K562 (cell line): ENCODE results near the gene TNFRSF6B. TPM values are rescaled to one million over a fixed set of nuclear protein-coding genes. Genes with fewer than 3 reads are reported as not detected.

Source experiments
- ATAC-seq: fragments of 200-7000 bp; cut with Tn5 transposase; 3 replicates; pipeline ENCODE4 v1.9.1; 2020; ENCODE audit warnings: moderate library complexity
- BruUV-seq: library from RNA; stranded (reverse); fragments of 400-500 nt; replicated peaks from 2 replicates; lab custom pipeline; 2021; lab: Mats Ljungman, UMichigan
- CTCF ChIA-PET: fragments of 300-600 bp; formaldehyde crosslinking; extraction: SDS; loops from one replicate; lab custom pipeline; 2021; ENCODE audit warnings: low intra/inter-chr PET ratio; lab: Yijun Ruan, JAX
- POLR2A ChIA-PET: fragments of 300-600, 350-650 bp; sonication (Branson Sonifier 250); formaldehyde crosslinking; extraction: SDS; loops from one replicate; lab custom pipeline; 2021; ENCODE audit warnings: antibody characterized with exemption, inconsistent platforms; lab: Yijun Ruan, JAX
- DNase-seq, 4 experiments: peaks; one replicate each; pipeline versions ENCODE4 v3.0.0 to v3.0.0-alpha.2; 2011 to 2018; ENCODE audit warnings: low spot score in 3 of 4, mixed read lengths in 3 of 4; ENCODE audit errors: extremely low read depth in 1 of 4
- FAIRE-seq: peaks from 2 replicates; lab custom pipeline; 2011; peaks lifted over from hg19 to GRCh38; lab: Jason Lieb, UNC
- H2AFZ ChIP-seq: 2 replicates; pipeline ENCODE4 v1.6.0; 2011; ENCODE audit warnings: low read depth, low read length, control low read depth, inconsistent platforms
- H3K27ac ChIP-seq: fragments of 200-600 bp; 3 replicates; pipeline ENCODE4 v1.8.0; 2011; ENCODE audit warnings: low read depth, mild to moderate bottlenecking, control low read depth, inconsistent platforms, low read length, moderate library complexity, mixed read lengths; ENCODE audit errors: extremely low read depth
- H3K27me3 ChIP-seq, 2 experiments: fragments of 300-600 bp in 1 of 2; 2 replicates in 1 of 2; 3 replicates in 1 of 2; pipeline versions ENCODE4 v1.6.0 to v1.8.0; 2011; ENCODE audit warnings: inconsistent platforms in 2 of 2, low read length in 2 of 2, mild to moderate bottlenecking in 1 of 2, mixed read lengths in 1 of 2, moderate library complexity in 1 of 2; ENCODE audit not compliant: control insufficient read depth in 2 of 2, insufficient read depth in 2 of 2
- H3K36me3 ChIP-seq: fragments of 300-600 bp; 3 replicates; pipeline ENCODE4 v1.8.0; 2011; ENCODE audit warnings: mild to moderate bottlenecking, low read length, inconsistent platforms; ENCODE audit not compliant: control insufficient read depth, insufficient read depth
- H3K4me1 ChIP-seq, 2 experiments: fragments of 200-600 bp in 1 of 2; replicated peaks in 1 of 2; 2 replicates in 1 of 2; 3 replicates in 1 of 2; pipeline versions ENCODE4 v1.5.1 to v1.8.0; 2011; ENCODE audit warnings: inconsistent platforms in 2 of 2, low read length in 2 of 2, mild to moderate bottlenecking in 1 of 2, mixed read lengths in 1 of 2, moderate library complexity in 1 of 2; ENCODE audit not compliant: control insufficient read depth in 2 of 2, insufficient read depth in 2 of 2
- H3K4me2 ChIP-seq: 2 replicates; pipeline ENCODE4 v1.6.1; 2011; ENCODE audit warnings: low read length, control low read depth, inconsistent platforms, mixed read lengths; ENCODE audit not compliant: insufficient read depth
- H3K4me3 ChIP-seq: fragments of 200-600 bp; sonication (generic), shearing (Covaris generic); 2 replicates; pipeline ENCODE4 v1.5.1; 2016; ENCODE audit warnings: control low read depth, inconsistent platforms
- H3K79me2 ChIP-seq: fragments of 200-600 bp; 3 replicates; pipeline ENCODE4 v1.8.0; 2011; ENCODE audit warnings: low read length, inconsistent platforms; ENCODE audit not compliant: control insufficient read depth, insufficient read depth
- H3K9ac ChIP-seq, 2 experiments: 2 replicates each; pipeline versions ENCODE4 v1.6.0 to v1.6.1; 2011; ENCODE audit warnings: low read depth in 2 of 2, low read length in 2 of 2, control low read depth in 1 of 2, inconsistent platforms in 1 of 2, mild to moderate bottlenecking in 1 of 2, mixed read lengths in 1 of 2; ENCODE audit not compliant: insufficient read depth in 1 of 2
- H3K9me1 ChIP-seq: one replicate; pipeline ENCODE4 v1.6.0; 2011; ENCODE audit warnings: inconsistent platforms, mild to moderate bottlenecking, low read length, moderate library complexity; ENCODE audit not compliant: control insufficient read depth, insufficient read depth
- H3K9me3 ChIP-seq: replicated peaks from 2 replicates; pipeline ENCODE4 v1.5.1; 2011; ENCODE audit warnings: low read depth, low read length, inconsistent platforms; ENCODE audit not compliant: control insufficient read depth, insufficient read depth
- H4K20me1 ChIP-seq: replicated peaks from 2 replicates; pipeline ENCODE4 v1.6.1; 2011; ENCODE audit warnings: low read length, inconsistent platforms, mixed read lengths; ENCODE audit not compliant: control insufficient read depth, insufficient read depth
- BMI1 ChIP-seq: fragments of 150-350 bp; IDR thresholded peaks from 2 replicates; pipeline ENCODE4 v1.6.1; 2014; ENCODE audit warnings: low read length
- GATAD2A ChIP-seq: fragments of 450-650 bp; IDR thresholded peaks from 2 replicates; pipeline ENCODE4 v1.6.1; 2017
- HDAC2 ChIP-seq: fragments of 450-650 bp; IDR thresholded peaks from 2 replicates; pipeline ENCODE4 v1.6.1; 2016; ENCODE audit warnings: mild to moderate bottlenecking
- HNRNPLL ChIP-seq: fragments of 200-400 bp; formaldehyde crosslinking; IDR thresholded peaks from 2 replicates; pipeline ENCODE4 v1.6.1; 2017; ENCODE audit warnings: low read length, low read depth, mild to moderate bottlenecking; ENCODE audit not compliant: poor library complexity, severe bottlenecking
- MCM5 ChIP-seq: fragments of 450-650 bp; IDR thresholded peaks from 2 replicates; pipeline ENCODE4 v1.6.1; 2016; ENCODE audit warnings: low read depth
- NRF1 ChIP-seq, 2 experiments: fragments of 450-650 bp; IDR thresholded peaks in 1 of 2; conservative IDR thresholded peaks in 1 of 2; 2 replicates each; pipeline ENCODE4 v1.6.1; 2014; ENCODE audit warnings: mild to moderate bottlenecking in 2 of 2
- POLR2B ChIP-seq: fragments of 450-650 bp; IDR thresholded peaks from 2 replicates; pipeline ENCODE4 v1.6.1; 2018; ENCODE audit warnings: low read depth; ENCODE audit not compliant: partially characterized antibody
- POLR3G ChIP-seq: IDR thresholded peaks from 2 replicates; pipeline ENCODE4 v1.6.1; 2011; ENCODE audit not compliant: insufficient read length, insufficient replicate concordance; ENCODE audit errors: extremely low read depth
- SMAD2 ChIP-seq: fragments of 150-350 bp; IDR thresholded peaks from 2 replicates; pipeline ENCODE4 v1.6.1; 2014; ENCODE audit warnings: low read depth, mild to moderate bottlenecking, low read length
- ZNF311 ChIP-seq: fragments of 250-450 bp; sonication (Bioruptor Pico); IDR thresholded peaks from 2 replicates; pipeline ENCODE4 v1.4.0; 2020; ENCODE audit warnings: mild to moderate bottlenecking, moderate library complexity
- WGBS: fragments of 100-300 bp; shearing (Covaris generic); methylation state at CpG from one replicate; pipeline ENCODE4 v1.1.6; 2016; ENCODE audit warnings: low coverage, mixed read lengths; ENCODE audit not compliant: insufficient coverage; ENCODE audit errors: missing lambda C conversion rate; 5-methylcytosine and 5-hydroxymethylcytosine counted together
- in situ Hi-C: fragments of 300-500 bp; cut with MboI; formaldehyde crosslinking; loops from 4 replicates; pipeline ENCODE4 v1.15.0; 2018; ENCODE audit warnings: inconsistent platforms, mixed read lengths
- intact Hi-C: fragments of 100-400 bp; cut with micrococcal nuclease; formaldehyde crosslinking; loops from 2 replicates; pipeline ENCODE4 v1.14.2; 2022
- polyA plus RNA-seq, 8 experiments: library from polyadenylated mRNA; depleted of rRNA in 4 of 8; stranded (reverse) in 5 of 8; unstranded in 3 of 8; fragments of >200 nt; fragmentation: Nextera tagmentation in 2 of 8; fragmentation: Illumina TruSeq in 1 of 8; extraction: Ambion mirVana in 2 of 8; extraction: Trizol in 1 of 8; gene quantifications; 2 replicates each; pipeline versions ENCODE4 v1.2.1 to v1.2.3, GENCODE V29; 2011 to 2014; ENCODE audit warnings: inconsistent platforms in 1 of 8, missing spikeins in 1 of 8
- total RNA-seq, 7 experiments: library from RNA; depleted of rRNA in 6 of 7; stranded (reverse); fragments of >200 nt in 6 of 7; fragmentation: Illumina TruSeq in 2 of 7; extraction: Trizol in 2 of 7; gene quantifications; 2 replicates each; pipeline versions ENCODE4 v1.2.1 to v1.2.3, GENCODE V29; 2011 to 2021; ENCODE audit warnings: low replicate concordance in 1 of 7
- TF ChIP-seq, protein P1 (sequence below): fragments of 450-650 bp; IDR thresholded peaks from 2 replicates; pipeline ENCODE4 v1.6.1; 2016; ENCODE audit warnings: low read depth
- TF ChIP-seq, protein P2 (sequence below): fragments of 250-450 bp; sonication (Bioruptor Pico); IDR thresholded peaks from 2 replicates; pipeline ENCODE4 v1.8.0; 2021; ENCODE audit warnings: mild to moderate bottlenecking, moderate library complexity
- TF ChIP-seq, protein P3 (sequence below): fragments of 250-450 bp; sonication (Bioruptor Pico); IDR thresholded peaks from 2 replicates; pipeline ENCODE4 v1.8.0; 2022; ENCODE audit warnings: inconsistent platforms

Gene TNFRSF6B
- total and polyA plus RNA-seq, 9 of the 15 experiments (the other 6 are each of a cell fraction or from before 2014, with no cell fraction given), result 0.10 to 3.5 (median 0.32) TPM; not detected in 6

DNA sequence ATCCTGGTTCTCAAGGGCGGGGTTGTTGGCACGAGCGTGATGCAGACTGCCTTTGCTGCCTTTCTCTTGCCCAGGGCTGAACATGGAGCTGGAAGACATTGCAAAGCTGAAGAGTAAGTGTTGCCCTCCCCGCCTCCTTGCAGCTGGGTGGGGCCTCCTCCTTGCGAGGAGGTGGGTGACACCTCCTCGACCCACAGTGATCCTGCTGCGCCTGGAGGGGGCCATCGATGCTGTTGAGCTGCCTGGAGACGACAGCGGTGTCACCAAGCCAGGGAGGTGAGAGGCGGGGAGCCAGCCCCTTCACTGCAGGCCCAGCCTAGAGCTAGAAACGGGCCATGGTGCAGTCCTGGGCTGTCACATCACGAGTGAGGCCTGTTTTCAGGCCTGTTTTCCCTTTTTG is 18.4 kb upstream of the TNFRSF6B start:
- FAIRE-seq (no peak), ATAC-seq (no peak), DNase-seq (no peak)
- in situ Hi-C loops, result no loop called here
- Histone ChIP-seq H3K9me3 (no peaks in the 10 kb centered on the region), H3K36me3 (peaks cover 77% of the 10 kb centered on the region; the same call in 2 of the 3 replicates), H3K27ac (no peak overlapping the region), H3K79me2 (no peaks in the 10 kb centered on the region), H3K4me3 (no peak overlapping the region), H2AFZ (no peak overlapping the region), H3K9me1 (no peaks in the 10 kb centered on the region), H3K27me3 (no peaks in the 10 kb centered on the region), H4K20me1 (no peaks in the 10 kb centered on the region), H3K4me1 (peaks cover 0 to 26% of the 10 kb centered on the region in 2 experiments; a peak in 2 of 5 replicates), H3K9ac (0 out of 4 replicates have a peak overlapping the region, but pooled peaks of 1 of the 2 experiments have one; percentile 17), H3K4me2 (no peak overlapping the region)
- ChIA-PET POLR2A (no interaction called here), CTCF (no interaction called here)
- intact Hi-C loops, result no loop called here
- no TSS peak for BruUV-seq
- 80% methylated on average over 13 of the region's 13 CpGs for WGBS
- TF ChIP-seq, protein P1, sequence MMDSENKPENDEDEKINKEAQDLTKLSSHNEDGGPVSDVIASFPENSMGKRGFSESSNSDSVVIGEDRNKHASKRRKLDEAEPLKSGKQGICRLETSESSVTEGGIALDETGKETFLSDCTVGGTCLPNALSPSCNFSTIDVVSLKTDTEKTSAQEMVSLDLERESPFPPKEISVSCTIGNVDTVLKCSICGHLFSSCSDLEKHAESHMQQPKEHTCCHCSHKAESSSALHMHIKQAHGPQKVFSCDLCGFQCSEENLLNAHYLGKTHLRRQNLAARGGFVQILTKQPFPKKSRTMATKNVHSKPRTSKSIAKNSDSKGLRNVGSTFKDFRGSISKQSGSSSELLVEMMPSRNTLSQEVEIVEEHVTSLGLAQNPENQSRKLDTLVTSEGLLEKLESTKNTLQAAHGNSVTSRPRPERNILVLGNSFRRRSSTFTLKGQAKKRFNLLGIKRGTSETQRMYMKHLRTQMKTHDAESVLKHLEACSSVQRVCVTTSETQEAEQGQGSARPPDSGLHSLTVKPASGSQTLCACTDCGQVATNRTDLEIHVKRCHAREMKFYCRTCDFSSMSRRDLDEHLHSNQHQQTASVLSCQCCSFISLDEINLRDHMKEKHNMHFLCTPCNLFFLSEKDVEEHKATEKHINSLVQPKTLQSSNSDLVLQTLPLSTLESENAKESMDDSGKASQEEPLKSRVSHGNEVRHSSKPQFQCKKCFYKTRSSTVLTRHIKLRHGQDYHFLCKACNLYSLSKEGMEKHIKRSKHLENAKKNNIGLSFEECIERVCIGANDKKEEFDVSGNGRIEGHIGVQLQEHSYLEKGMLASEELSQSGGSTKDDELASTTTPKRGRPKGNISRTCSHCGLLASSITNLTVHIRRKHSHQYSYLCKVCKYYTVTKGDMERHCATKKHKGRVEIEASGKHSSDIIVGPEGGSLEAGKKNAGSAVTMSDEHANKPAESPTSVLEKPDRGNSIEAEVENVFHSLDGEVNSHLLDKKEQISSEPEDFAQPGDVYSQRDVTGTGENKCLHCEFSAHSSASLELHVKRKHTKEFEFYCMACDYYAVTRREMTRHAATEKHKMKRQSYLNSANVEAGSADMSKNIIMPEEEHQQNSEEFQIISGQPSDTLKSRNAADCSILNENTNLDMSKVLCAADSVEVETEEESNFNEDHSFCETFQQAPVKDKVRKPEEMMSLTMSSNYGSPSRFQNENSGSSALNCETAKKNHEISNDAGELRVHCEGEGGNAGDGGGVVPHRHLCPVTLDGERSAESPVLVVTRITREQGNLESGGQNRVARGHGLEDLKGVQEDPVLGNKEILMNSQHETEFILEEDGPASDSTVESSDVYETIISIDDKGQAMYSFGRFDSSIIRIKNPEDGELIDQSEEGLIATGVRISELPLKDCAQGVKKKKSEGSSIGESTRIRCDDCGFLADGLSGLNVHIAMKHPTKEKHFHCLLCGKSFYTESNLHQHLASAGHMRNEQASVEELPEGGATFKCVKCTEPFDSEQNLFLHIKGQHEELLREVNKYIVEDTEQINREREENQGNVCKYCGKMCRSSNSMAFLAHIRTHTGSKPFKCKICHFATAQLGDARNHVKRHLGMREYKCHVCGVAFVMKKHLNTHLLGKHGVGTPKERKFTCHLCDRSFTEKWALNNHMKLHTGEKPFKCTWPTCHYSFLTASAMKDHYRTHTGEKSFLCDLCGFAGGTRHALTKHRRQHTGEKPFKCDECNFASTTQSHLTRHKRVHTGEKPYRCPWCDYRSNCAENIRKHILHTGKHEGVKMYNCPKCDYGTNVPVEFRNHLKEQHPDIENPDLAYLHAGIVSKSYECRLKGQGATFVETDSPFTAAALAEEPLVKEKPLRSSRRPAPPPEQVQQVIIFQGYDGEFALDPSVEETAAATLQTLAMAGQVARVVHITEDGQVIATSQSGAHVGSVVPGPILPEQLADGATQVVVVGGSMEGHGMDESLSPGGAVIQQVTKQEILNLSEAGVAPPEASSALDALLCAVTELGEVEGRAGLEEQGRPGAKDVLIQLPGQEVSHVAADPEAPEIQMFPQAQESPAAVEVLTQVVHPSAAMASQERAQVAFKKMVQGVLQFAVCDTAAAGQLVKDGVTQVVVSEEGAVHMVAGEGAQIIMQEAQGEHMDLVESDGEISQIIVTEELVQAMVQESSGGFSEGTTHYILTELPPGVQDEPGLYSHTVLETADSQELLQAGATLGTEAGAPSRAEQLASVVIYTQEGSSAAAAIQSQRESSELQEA, result no peak
- TF ChIP-seq, protein P2, sequence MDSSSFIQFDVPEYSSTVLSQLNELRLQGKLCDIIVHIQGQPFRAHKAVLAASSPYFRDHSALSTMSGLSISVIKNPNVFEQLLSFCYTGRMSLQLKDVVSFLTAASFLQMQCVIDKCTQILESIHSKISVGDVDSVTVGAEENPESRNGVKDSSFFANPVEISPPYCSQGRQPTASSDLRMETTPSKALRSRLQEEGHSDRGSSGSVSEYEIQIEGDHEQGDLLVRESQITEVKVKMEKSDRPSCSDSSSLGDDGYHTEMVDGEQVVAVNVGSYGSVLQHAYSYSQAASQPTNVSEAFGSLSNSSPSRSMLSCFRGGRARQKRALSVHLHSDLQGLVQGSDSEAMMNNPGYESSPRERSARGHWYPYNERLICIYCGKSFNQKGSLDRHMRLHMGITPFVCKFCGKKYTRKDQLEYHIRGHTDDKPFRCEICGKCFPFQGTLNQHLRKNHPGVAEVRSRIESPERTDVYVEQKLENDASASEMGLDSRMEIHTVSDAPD, result no peak
- TF ChIP-seq BMI1 (no peak), MCM5 (no peak), ZNF311 (CRISPR knock-in tag) (no peak), HNRNPLL (no peak), HDAC2 (no peak), SMAD2 (no peak), POLR3G (no peak), GATAD2A (no peak), POLR2B (no peak), NRF1 (conservative IDR thresholded peaks at IDR 0.05 in 1 of 2, IDR thresholded peaks at IDR 0.05 in 1 of 2) (no peak)
- TF ChIP-seq, protein P3, sequence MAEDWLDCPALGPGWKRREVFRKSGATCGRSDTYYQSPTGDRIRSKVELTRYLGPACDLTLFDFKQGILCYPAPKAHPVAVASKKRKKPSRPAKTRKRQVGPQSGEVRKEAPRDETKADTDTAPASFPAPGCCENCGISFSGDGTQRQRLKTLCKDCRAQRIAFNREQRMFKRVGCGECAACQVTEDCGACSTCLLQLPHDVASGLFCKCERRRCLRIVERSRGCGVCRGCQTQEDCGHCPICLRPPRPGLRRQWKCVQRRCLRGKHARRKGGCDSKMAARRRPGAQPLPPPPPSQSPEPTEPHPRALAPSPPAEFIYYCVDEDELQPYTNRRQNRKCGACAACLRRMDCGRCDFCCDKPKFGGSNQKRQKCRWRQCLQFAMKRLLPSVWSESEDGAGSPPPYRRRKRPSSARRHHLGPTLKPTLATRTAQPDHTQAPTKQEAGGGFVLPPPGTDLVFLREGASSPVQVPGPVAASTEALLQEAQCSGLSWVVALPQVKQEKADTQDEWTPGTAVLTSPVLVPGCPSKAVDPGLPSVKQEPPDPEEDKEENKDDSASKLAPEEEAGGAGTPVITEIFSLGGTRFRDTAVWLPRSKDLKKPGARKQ, result no peak
